ENCODE results near the gene KAZN. TPM values are rescaled to one million over a fixed set of nuclear protein-coding genes. Genes with fewer than 3 reads are reported as not detected.

The KAZN gene
- total RNA-seq, 2 donors from 2014 or later: 0.46 to 0.58 TPM

DNA sequence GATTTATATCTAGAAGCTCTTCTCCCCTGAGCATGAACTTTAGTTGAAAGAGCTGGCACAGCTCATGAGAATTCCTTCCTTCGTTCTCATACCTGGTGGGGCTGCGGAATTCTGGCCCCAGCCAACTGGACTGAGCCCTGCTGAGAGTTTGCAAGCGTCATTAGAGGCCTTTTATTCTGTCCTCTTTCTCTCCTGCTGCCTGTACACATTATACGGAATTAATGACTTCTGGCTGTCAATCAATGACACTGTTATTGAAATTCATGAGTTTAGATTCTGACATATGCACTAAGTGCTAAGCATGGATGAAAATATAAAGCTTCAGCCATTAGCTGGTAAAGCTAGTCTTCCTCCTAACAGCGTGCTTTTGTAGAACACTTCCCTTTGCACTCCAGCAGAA lies 27.5 kb downstream of the KAZN start:
- Mint-ChIP-seq H3K36me3 (ENCODE audit: insufficient read depth in 2 of 2) (no peaks in the 10 kb centered on the region), H3K4me3 (no peak overlapping the region), H3K27me3 (ENCODE audit: low read depth) (no peaks in the 10 kb centered on the region), H3K27ac (no peak overlapping the region), H3K9me3 (peaks cover 3 to 4% of the 10 kb centered on the region in 2 donors), H3K4me1 (ENCODE audit: low read depth) (no peaks in the 10 kb centered on the region)
- DNase-seq (no peak), ATAC-seq (replicated peaks in 1 of 2) (no peak)

DNA sequence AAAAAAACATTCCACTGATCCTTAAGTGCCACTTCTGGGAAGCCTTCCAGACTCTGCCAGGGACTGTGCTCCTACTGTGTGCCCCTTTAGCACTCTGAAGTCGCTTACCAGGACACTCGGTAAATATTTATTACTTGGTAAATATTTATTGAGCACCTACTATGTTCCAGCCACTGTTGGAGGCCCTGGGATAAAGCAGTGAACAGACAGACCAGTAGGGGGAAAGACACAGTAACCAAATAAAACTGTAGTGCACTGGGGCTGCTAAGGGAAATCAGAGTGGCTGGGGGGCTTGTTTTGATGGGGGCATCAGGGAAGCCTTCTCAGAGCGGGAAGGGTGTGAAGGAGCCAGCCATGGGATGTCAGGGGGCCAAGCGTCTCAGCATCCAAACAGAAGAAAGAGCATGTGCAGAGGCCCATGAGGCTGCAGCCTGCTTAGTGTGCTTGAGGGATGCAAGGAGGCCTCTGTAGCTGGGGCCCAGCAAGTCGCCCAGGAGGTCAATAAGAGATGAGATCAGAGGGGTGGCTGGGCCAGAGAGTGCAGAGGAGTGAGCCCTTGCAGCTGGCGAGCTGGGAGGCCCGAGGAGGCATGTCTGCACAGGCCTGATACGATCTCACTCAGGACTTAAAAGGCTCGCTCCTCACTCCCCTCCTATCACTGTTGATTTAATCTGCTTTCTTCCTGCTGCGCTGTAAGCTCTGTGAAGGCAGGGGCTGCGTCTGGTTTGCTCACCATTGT lies 28.6 kb downstream of the KAZN start:
- ATAC-seq (replicated peaks in 1 of 2): no peak
- Mint-ChIP-seq H3K27me3 (ENCODE audit: low read depth) (no peaks in the 10 kb centered on the region), H3K27ac (no peak overlapping the region), H3K4me3 (no peak overlapping the region), H3K36me3 (ENCODE audit: insufficient read depth in 2 of 2) (no peaks in the 10 kb centered on the region), H3K9me3 (peaks cover 0 to 2% of the 10 kb centered on the region in 2 donors), H3K4me1 (ENCODE audit: low read depth) (no peaks in the 10 kb centered on the region)
- DNase-seq: no peak

DNA sequence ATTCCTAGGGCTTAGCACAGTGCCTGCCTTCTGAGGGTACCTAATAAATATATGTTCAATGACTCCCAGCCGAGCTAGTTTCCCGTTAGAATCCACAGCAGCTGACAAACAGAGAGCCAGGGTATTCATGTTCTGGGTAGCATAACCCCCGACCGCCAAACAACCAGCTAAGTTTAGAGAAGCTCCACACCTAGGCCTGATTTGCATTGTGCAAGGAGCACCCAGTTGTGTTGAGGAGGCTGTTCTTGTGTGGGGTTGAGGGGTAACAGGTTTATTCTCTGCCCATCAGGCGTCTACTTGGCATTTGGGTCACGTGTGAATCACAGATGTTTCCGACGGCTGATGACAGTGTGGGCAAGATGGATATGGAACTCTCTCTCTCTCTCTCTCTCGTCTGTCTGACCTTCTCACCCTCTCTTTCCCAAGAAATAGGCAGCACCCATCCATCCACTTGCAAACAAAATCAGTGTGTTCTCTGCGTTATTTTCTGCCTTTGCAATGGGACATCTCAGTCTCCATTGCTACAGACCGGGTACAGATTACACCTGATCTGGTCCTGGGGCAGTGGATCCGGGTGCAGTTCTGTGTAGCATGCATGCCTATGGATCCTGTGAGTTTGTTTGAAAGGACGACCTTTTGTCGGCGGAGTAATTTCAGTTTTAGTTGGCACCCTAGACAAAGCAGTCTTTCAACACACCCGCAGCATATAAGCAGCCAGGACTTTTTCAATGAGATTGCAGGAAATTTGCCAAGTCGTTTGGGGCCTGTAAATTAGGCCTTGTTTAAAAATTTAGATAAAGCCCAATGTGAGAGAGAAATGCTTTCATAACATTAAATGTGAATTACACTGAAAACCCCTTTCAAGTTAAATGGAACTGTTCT lies 29.4 kb downstream of the KAZN start:
- H3K27me3 Mint-ChIP-seq (ENCODE audit: low read depth): no peaks in the 10 kb centered on the region
- H3K27ac Mint-ChIP-seq: no peak overlapping the region
- DNase-seq: no peak
- ATAC-seq (replicated peaks in 1 of 2): no peak
- H3K36me3 Mint-ChIP-seq (ENCODE audit: insufficient read depth in 2 of 2): no peaks in the 10 kb centered on the region
- H3K4me1 Mint-ChIP-seq (ENCODE audit: low read depth): no peaks in the 10 kb centered on the region
- peaks cover 0 to 2% of the 10 kb centered on the region in 2 donors for H3K9me3 Mint-ChIP-seq
- no peak overlapping the region for H3K4me3 Mint-ChIP-seq

DNA sequence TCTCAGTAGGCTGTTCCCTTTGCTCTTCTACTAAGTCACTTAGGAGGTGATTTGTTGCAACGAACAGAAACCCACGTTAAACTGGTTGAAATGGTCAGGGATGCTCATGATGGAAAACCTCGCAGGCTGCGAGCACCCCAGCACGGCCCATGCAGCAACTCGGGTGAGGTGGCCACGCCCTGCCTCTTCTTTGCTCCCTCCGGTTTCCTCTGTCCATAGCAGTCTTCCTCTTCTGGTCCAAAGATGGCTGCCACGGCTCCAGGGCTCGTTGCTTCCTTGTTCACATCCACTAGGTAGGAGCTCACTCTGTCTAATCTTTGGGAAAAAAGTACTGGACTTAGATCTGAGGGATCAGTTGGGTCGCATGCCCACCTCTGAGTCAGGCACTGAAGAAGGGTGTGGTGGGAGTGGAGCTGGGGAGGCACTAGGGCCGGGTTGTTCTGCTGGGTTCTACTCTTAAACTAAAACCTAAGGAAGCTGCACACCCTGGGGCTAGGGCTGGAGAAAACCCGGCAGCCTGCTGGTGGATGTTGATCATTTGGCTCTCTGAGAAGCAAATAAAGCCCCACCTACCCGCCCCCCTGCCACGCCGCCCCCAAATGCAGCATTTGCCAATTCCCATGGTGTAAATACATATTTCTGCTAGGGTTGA lies 31.0 kb downstream of the KAZN start:
- DNase-seq (no peak), ATAC-seq (replicated peaks in 1 of 2) (no peak)
- Mint-ChIP-seq H3K27ac (no peak overlapping the region), H3K4me1 (ENCODE audit: low read depth) (no peaks in the 10 kb centered on the region), H3K27me3 (ENCODE audit: low read depth) (no peaks in the 10 kb centered on the region), H3K9me3 (no peaks in the 10 kb centered on the region), H3K4me3 (no peak overlapping the region), H3K36me3 (ENCODE audit: insufficient read depth in 2 of 2) (no peaks in the 10 kb centered on the region)

GRCh38 chr1:14630986-14631385 lies 32.5 kb downstream of the KAZN start:
- ATAC-seq (replicated peaks in 1 of 2): no peak
- Mint-ChIP-seq H3K4me3 (no peak overlapping the region), H3K4me1 (ENCODE audit: low read depth) (no peaks in the 10 kb centered on the region), H3K9me3 (no peaks in the 10 kb centered on the region), H3K27me3 (ENCODE audit: low read depth) (no peaks in the 10 kb centered on the region), H3K36me3 (ENCODE audit: insufficient read depth in 2 of 2) (no peaks in the 10 kb centered on the region), H3K27ac (no peak overlapping the region)
- no peak for DNase-seq

GRCh38 chr1:14631421-14631820 lies 32.9 kb downstream of the KAZN start:
- ATAC-seq (replicated peaks in 1 of 2): no peak
- Mint-ChIP-seq H3K36me3 (ENCODE audit: insufficient read depth in 2 of 2) (no peaks in the 10 kb centered on the region), H3K9me3 (no peaks in the 10 kb centered on the region), H3K27me3 (ENCODE audit: low read depth) (no peaks in the 10 kb centered on the region), H3K27ac (no peak overlapping the region), H3K4me1 (ENCODE audit: low read depth) (no peaks in the 10 kb centered on the region), H3K4me3 (no peak overlapping the region)
- no peak for DNase-seq

DNA sequence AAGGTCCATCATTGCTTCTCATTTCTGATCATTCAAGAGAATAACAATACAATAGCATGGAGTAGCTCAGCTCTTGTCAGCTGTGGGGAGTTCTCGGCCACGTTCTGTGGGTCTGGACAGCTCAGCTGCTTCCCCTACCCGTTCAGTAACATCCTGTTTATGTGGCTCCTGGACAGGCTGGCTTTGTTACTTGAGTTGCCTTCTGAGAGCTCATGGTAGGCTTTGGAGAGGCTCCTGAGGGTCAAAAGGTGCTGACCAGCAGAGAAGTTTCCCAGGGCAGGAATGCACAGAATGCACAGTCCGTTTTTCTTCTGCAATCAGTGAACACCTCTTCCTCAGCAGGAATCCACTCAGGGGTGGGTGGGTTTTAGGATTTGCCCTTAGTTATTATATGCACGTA lies 36.0 kb downstream of the KAZN start:
- Mint-ChIP-seq H3K36me3 (ENCODE audit: insufficient read depth in 2 of 2) (no peaks in the 10 kb centered on the region), H3K9me3 (no peaks in the 10 kb centered on the region), H3K27me3 (ENCODE audit: low read depth) (peaks cover 6% of the 10 kb centered on the region), H3K4me1 (ENCODE audit: low read depth) (no peaks in the 10 kb centered on the region), H3K27ac (no peak overlapping the region), H3K4me3 (no peak overlapping the region)
- ATAC-seq (replicated peaks in 1 of 2) (no peak), DNase-seq (no peak)

DNA sequence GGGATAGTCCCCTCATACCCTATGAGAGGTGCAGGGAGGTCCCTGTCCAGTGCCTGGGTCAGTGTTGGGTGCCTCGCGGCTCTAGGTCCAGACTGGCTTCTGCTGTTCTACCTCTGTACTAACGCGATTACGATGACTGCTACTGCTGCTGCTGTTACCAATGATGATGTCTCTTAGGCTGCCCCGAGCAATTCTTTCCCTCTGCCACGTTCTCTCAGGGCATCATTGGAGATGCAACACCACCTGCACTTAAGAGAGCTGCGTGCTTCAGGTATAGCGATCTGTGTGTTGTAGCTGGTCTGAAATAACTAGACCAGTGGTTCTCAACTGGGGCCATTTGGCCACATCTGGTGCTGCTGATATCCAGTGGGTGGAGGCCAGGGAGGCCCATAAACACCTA lies 36.9 kb downstream of the KAZN start:
- no peak for ATAC-seq (replicated peaks in 1 of 2)
- peaks cover 6% of the 10 kb centered on the region for H3K27me3 Mint-ChIP-seq (ENCODE audit: low read depth)
- no peak for DNase-seq
- no peak overlapping the region for H3K4me3 Mint-ChIP-seq
- H3K9me3 Mint-ChIP-seq: no peaks in the 10 kb centered on the region
- no peaks in the 10 kb centered on the region for H3K4me1 Mint-ChIP-seq (ENCODE audit: low read depth)
- no peaks in the 10 kb centered on the region for H3K36me3 Mint-ChIP-seq (ENCODE audit: insufficient read depth in 2 of 2)
- H3K27ac Mint-ChIP-seq: no peak overlapping the region

DNA sequence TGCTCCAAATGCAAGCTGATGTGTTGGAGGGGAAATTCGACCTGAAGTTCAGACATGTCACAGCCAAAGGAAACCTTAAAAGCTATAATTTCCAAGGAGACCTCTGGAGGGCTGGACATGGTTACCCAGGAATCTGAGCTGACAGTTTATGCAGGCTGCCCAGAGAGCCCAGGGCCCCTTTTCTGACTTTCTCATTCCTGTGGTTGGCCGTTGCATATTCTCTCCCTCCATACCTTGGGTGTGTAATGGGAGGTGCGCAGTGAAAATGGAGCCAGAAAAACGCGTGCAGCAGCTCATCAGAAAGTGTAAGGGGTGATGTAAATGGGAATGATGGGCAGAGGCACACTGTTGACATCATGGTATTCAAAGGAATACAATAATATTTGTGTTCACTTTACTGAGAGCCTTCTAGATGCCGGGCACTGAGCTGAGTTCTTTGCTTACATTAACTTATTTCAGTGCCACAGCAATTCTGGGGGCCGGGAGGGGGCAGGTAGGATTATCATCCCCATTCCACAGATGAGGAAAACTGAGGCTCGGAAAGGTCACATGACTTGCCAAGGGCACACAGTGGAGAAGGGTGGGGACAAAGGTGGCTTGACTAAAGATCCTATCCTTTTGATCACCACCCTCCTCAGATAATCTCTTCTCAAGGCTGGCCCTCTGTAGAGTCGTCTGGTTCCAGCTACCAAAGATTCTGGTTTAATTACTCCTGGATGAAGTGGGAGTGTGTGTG lies 38.6 kb downstream of the KAZN start:
- ATAC-seq (replicated peaks in 1 of 2): no peak
- H3K27me3 Mint-ChIP-seq (ENCODE audit: low read depth): peaks cover 6% of the 10 kb centered on the region
- H3K4me1 Mint-ChIP-seq (ENCODE audit: low read depth): no peaks in the 10 kb centered on the region

DNA sequence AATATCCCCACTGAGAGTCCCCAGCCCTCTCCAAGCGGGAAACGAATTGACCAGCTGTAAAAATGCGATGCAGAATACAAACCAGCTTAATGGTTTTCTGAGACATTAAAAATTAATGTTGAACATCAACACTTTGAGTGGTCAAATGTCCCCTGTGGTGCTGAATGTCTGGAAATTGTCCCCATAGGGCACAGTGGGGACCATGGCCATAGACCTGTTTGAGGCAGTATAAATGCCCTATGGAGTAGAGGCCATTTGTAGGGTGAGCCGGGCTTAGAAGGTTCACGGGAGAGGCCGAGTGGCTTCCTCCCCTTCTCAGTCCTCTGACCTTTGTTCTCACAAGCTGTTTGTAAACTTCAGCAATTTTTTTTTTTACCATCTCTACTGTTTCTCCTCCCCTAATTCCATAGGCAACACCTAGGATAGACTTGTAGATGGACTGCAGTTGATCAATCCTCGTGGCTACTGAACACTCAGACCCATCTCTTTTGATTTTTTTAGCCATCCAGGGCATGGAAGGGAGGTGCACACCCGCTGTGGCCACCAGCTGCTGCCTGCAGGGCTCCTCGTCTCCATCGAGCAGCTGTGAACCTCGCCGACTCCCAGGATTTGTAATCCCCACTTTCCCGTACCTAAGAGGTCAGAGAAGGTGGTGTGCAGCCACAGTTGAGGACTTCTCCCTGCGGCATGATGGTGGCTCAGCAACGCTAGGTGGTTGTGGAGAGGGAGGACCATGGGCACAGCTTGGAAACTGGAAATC lies 41.0 kb downstream of the KAZN start:
- no peaks in the 10 kb centered on the region for H3K4me1 Mint-ChIP-seq (ENCODE audit: low read depth)
- H3K9me3 Mint-ChIP-seq: peaks cover 3 to 5% of the 10 kb centered on the region in 2 donors

More for the DNA sequence above, 38.6 kb downstream of the KAZN start:
- Mint-ChIP-seq H3K9me3 (peaks cover 0 to 3% of the 10 kb centered on the region in 2 donors), H3K27ac (no peak overlapping the region), H3K4me3 (no peak overlapping the region), H3K36me3 (ENCODE audit: insufficient read depth in 2 of 2) (no peaks in the 10 kb centered on the region)
- no peak for DNase-seq

GRCh38 chr1:14642712-14643111 lies 44.2 kb downstream of the KAZN start:
- Mint-ChIP-seq H3K27me3 (ENCODE audit: low read depth) (no peaks in the 10 kb centered on the region), H3K9me3 (peaks cover 8 to 18% of the 10 kb centered on the region in 2 donors)

More for the DNA sequence above, 41.0 kb downstream of the KAZN start:
- Mint-ChIP-seq H3K27ac (no peak overlapping the region), H3K27me3 (ENCODE audit: low read depth) (peaks cover 6% of the 10 kb centered on the region), H3K36me3 (ENCODE audit: insufficient read depth in 2 of 2) (no peaks in the 10 kb centered on the region), H3K4me3 (no peak overlapping the region)
- ATAC-seq (replicated peaks in 1 of 2) (no peak), DNase-seq (no peak)

GRCh38 chr1:14646973-14647372 lies 48.5 kb downstream of the KAZN start:
- Mint-ChIP-seq H3K9me3 (peaks cover 8 to 16% of the 10 kb centered on the region in 2 donors), H3K4me1 (ENCODE audit: low read depth) (no peaks in the 10 kb centered on the region), H3K36me3 (ENCODE audit: insufficient read depth in 2 of 2) (peaks cover 0 to 3% of the 10 kb centered on the region in 2 donors), H3K4me3 (no peak overlapping the region), H3K27me3 (ENCODE audit: low read depth) (no peaks in the 10 kb centered on the region), H3K27ac (no peak overlapping the region)
- ATAC-seq (replicated peaks in 1 of 2) (no peak), DNase-seq (no peak)

More at GRCh38 chr1:14642712-14643111, 44.2 kb downstream of the KAZN start:
- ATAC-seq (replicated peaks in 1 of 2) (no peak), DNase-seq (no peak)
- no peaks in the 10 kb centered on the region for H3K4me1 Mint-ChIP-seq (ENCODE audit: low read depth)
- no peak overlapping the region for H3K27ac Mint-ChIP-seq
- H3K4me3 Mint-ChIP-seq: no peak overlapping the region
- peaks cover 0 to 3% of the 10 kb centered on the region in 2 donors for H3K36me3 Mint-ChIP-seq (ENCODE audit: insufficient read depth in 2 of 2)

Data from activated T-cell treated with anti-CD3 and anti-CD28 coated beads, Interleukin-2, amount 50 U/mL, for 72 hours (primary cell).